ENCODE results near the gene ABCC3. TPM values are rescaled to one million over a fixed set of nuclear protein-coding genes. Genes with fewer than 3 reads are reported as not detected.
"Not testable (repeated sequence)": the region's sequence is repeated elsewhere in the genome, so short reads cannot be mapped to it uniquely, and the experiment has no call there.

The ABCC3 gene
- total RNA-seq, 1 experiment from 2014 or later: 14.3 TPM

GRCh38 chr17:50697663-50698272 is 63.1 kb downstream of the ABCC3 start:
- DNase-seq (ENCODE audit: low read depth): no peak

GRCh38 chr17:50699410-50699809 is 64.7 kb downstream of the ABCC3 start:
- no peak for DNase-seq (ENCODE audit: low read depth)

GRCh38 chr17:50703162-50703561 is 68.5 kb downstream of the ABCC3 start:
- DNase-seq (ENCODE audit: low read depth): no peak

- peak; percentile 84 for DNase-seq (ENCODE audit: low read depth)
These were observed 72.8 kb downstream of the ABCC3 start, which contains the start of gene ANKRD40 for GRCh38 chr17:50707289-50708049. TSS of gene ANKRD40 (minus strand) at chr17:50707914. CDS start at chr17:50707654, 260 bp downstream.

- DNase-seq (ENCODE audit: low read depth): no peak
These were observed 73.6 kb downstream of the ABCC3 start for GRCh38 chr17:50708050-50709000.

- DNase-seq (ENCODE audit: low read depth): not testable (repeated sequence)
These were observed 74.4 kb downstream of the ABCC3 start for GRCh38 chr17:50709053-50709452.

GRCh38 chr17:50710025-50710424 is 75.3 kb downstream of the ABCC3 start:
- no peak for DNase-seq (ENCODE audit: low read depth)

- no peak for DNase-seq (ENCODE audit: low read depth)
These were observed 76.0 kb downstream of the ABCC3 start for GRCh38 chr17:50710650-50711049.

- DNase-seq (ENCODE audit: low read depth): no peak
These were observed 78.0 kb downstream of the ABCC3 start for GRCh38 chr17:50712641-50713040.

- DNase-seq (ENCODE audit: low read depth): no peak
These were observed 80.8 kb downstream of the ABCC3 start for GRCh38 chr17:50715471-50715870.

GRCh38 chr17:50719144-50719923 is 84.7 kb downstream of the ABCC3 start, which contains the start of gene LUC7L3:
TSS of gene LUC7L3 (plus strand) at chr17:50719603. CDS start at chr17:50719733, 130 bp downstream.
- peak; percentile 95 for DNase-seq (ENCODE audit: low read depth)

GRCh38 chr17:50719924-50720794 is 85.5 kb downstream of the ABCC3 start:
- DNase-seq (ENCODE audit: low read depth): no peak

GRCh38 chr17:50721194-50722010 is 86.7 kb downstream of the ABCC3 start:
- no peak for DNase-seq (ENCODE audit: low read depth)

GRCh38 chr17:50722746-50723145 is 88.1 kb downstream of the ABCC3 start:
- no peak for DNase-seq (ENCODE audit: low read depth)

- DNase-seq (ENCODE audit: low read depth): not testable (repeated sequence)
These were observed 89.9 kb downstream of the ABCC3 start for GRCh38 chr17:50724622-50725021.

- no peak for DNase-seq (ENCODE audit: low read depth)
These were observed 91.3 kb downstream of the ABCC3 start for GRCh38 chr17:50725769-50726655.

GRCh38 chr17:50728112-50728429 is 93.4 kb downstream of the ABCC3 start:
- no peak for DNase-seq (ENCODE audit: low read depth)

All from Daoy (cell line).